SK-N-SH treated with all-trans-retinoic acid at 6 μM for 48 hours (cell line): ENCODE data around the gene GPR34.

Experiments used
- ATAC-seq: fragments of 200-7000 bp; cut with Tn5 transposase; 3 replicates; pipeline ENCODE4 v1.9.1; 2020; ENCODE audit warnings: mild to moderate bottlenecking, moderate library complexity
- ARNTL ChIP-seq: fragments of 450-650 bp; formaldehyde crosslinking; IDR thresholded peaks from 2 replicates; pipeline ENCODE4 v1.5.0; 2020; ENCODE audit warnings: low read depth, mild to moderate bottlenecking, moderate library complexity, borderline replicate concordance
- CSDC2 ChIP-seq: fragments of 250-450 bp; sonication (Bioruptor Pico); IDR thresholded peaks from 2 replicates; pipeline ENCODE4 v1.5.0; 2020; ENCODE audit warnings: mild to moderate bottlenecking, moderate library complexity
- ESRRG ChIP-seq: fragments of 250-450 bp; sonication (Bioruptor Pico); IDR thresholded peaks from 2 replicates; pipeline ENCODE4 v1.6.1; 2021; ENCODE audit warnings: mild to moderate bottlenecking
- GLIS3 ChIP-seq: fragments of 250-450 bp; sonication (Bioruptor Pico); IDR thresholded peaks from 2 replicates; pipeline ENCODE4 v1.5.0; 2020; ENCODE audit warnings: mild to moderate bottlenecking, moderate library complexity
- ISL1 ChIP-seq: fragments of 250-450 bp; sonication (Bioruptor Pico); IDR thresholded peaks from 2 replicates; pipeline ENCODE4 v2.1.2; 2022; ENCODE audit warnings: mild to moderate bottlenecking, moderate library complexity
- OSR1 ChIP-seq: fragments of 250-450 bp; sonication (Bioruptor Pico); IDR thresholded peaks from 2 replicates; pipeline ENCODE4 v1.8.0; 2022; ENCODE audit warnings: moderate library complexity, mild to moderate bottlenecking, inconsistent platforms
- PPARA ChIP-seq: fragments of 250-450 bp; sonication (Bioruptor Pico); IDR thresholded peaks from 2 replicates; pipeline ENCODE4 v1.5.0; 2020; ENCODE audit warnings: mild to moderate bottlenecking, borderline replicate concordance
- RARB ChIP-seq: fragments of 250-450 bp; sonication (Bioruptor Pico); IDR thresholded peaks from 2 replicates; pipeline ENCODE4 v1.8.0; 2021; ENCODE audit warnings: mild to moderate bottlenecking, moderate library complexity
- SNAI2 ChIP-seq: fragments of 250-450 bp; sonication (Bioruptor Pico); IDR thresholded peaks from 2 replicates; pipeline ENCODE4 v1.5.0; 2020; ENCODE audit warnings: mild to moderate bottlenecking, moderate library complexity
- TCF4 ChIP-seq: fragments of 250-450 bp; sonication (Bioruptor Pico); IDR thresholded peaks from 2 replicates; pipeline ENCODE4 v1.8.0; 2021; ENCODE audit warnings: mild to moderate bottlenecking, moderate library complexity, borderline replicate concordance
- TOX ChIP-seq: fragments of 250-450 bp; sonication (Bioruptor Pico); IDR thresholded peaks from 2 replicates; pipeline ENCODE4 v1.8.0; 2021; ENCODE audit warnings: mild to moderate bottlenecking, moderate library complexity, borderline replicate concordance
- ZC3H10 ChIP-seq: fragments of 250-450 bp; sonication (Bioruptor Pico); IDR thresholded peaks from 2 replicates; pipeline ENCODE4 v1.5.1; 2021; ENCODE audit warnings: mild to moderate bottlenecking, moderate library complexity
- ZFP3 ChIP-seq: fragments of 250-450 bp; sonication (Bioruptor Pico); IDR thresholded peaks from 2 replicates; pipeline ENCODE4 v1.5.0; 2020; ENCODE audit warnings: mild to moderate bottlenecking, moderate library complexity
- ZFP30 ChIP-seq: fragments of 450-650 bp; formaldehyde crosslinking; IDR thresholded peaks from 2 replicates; pipeline ENCODE4 v1.5.0; 2022; ENCODE audit warnings: mild to moderate bottlenecking, moderate library complexity
- ZNF565 ChIP-seq: fragments of 450-650 bp; formaldehyde crosslinking; conservative IDR thresholded peaks from 2 replicates; pipeline ENCODE4 v1.5.0; 2020; ENCODE audit warnings: low read depth, mild to moderate bottlenecking, moderate library complexity
- ZNF70 ChIP-seq: fragments of 450-650 bp; formaldehyde crosslinking; IDR thresholded peaks from 2 replicates; pipeline ENCODE4 v1.5.0; 2020; ENCODE audit warnings: mild to moderate bottlenecking, moderate library complexity
- TF ChIP-seq, protein P1 (sequence below): fragments of 250-450 bp; sonication (Bioruptor Pico); IDR thresholded peaks from 2 replicates; pipeline ENCODE4 v1.5.1; 2020; ENCODE audit warnings: low read depth, mild to moderate bottlenecking, moderate library complexity
- TF ChIP-seq, protein P2 (sequence below): fragments of 250-450 bp; sonication (Bioruptor Pico); IDR thresholded peaks from 2 replicates; pipeline ENCODE4 v1.8.0; 2021; ENCODE audit warnings: low read depth, mild to moderate bottlenecking, moderate library complexity, borderline replicate concordance
- TF ChIP-seq, protein P3 (sequence below): fragments of 250-450 bp; sonication (Bioruptor Pico); IDR thresholded peaks from 2 replicates; pipeline ENCODE4 v1.5.1; 2021; ENCODE audit warnings: mild to moderate bottlenecking, moderate library complexity
- TF ChIP-seq, protein P4 (sequence below): fragments of 250-450 bp; sonication (Bioruptor Pico); IDR thresholded peaks from 2 replicates; pipeline ENCODE4 v1.5.0; 2020; ENCODE audit warnings: mild to moderate bottlenecking, moderate library complexity

GPR34 gene

DNA sequence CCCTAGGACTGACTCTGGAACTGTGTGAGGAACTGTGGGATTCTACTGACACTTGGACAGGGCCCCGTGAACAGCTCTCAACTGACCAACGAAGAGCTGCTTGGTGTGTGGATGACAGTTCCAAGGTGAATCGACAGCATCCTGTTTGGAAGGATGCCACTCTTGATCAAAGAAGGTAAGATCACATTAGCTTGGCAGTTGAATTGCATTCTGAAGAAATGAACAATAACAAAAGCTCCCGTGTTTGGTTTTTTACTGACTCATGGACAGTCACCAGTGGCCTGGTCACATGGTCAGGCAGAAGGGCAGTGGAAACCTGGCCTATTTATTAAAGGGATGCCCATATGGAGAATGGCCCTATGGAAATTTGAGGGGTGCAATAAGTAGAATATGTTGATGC, 33.1 kb upstream of the GPR34 start:
- no peak for ATAC-seq
- TF ChIP-seq ZFP30 (CRISPR knock-in tag) = no peak
- no peak for TF ChIP-seq SNAI2
- TF ChIP-seq, protein P1, sequence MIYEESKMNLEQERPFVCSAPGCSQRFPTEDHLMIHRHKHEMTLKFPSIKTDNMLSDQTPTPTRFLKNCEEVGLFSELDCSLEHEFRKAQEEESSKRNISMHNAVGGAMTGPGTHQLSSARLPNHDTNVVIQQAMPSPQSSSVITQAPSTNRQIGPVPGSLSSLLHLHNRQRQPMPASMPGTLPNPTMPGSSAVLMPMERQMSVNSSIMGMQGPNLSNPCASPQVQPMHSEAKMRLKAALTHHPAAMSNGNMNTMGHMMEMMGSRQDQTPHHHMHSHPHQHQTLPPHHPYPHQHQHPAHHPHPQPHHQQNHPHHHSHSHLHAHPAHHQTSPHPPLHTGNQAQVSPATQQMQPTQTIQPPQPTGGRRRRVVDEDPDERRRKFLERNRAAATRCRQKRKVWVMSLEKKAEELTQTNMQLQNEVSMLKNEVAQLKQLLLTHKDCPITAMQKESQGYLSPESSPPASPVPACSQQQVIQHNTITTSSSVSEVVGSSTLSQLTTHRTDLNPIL (CRISPR knock-in tag) = no peak
- TF ChIP-seq ISL1 (CRISPR knock-in tag) = no peak
- TF ChIP-seq GLIS3 = no peak
- no peak for TF ChIP-seq PPARA

DNA sequence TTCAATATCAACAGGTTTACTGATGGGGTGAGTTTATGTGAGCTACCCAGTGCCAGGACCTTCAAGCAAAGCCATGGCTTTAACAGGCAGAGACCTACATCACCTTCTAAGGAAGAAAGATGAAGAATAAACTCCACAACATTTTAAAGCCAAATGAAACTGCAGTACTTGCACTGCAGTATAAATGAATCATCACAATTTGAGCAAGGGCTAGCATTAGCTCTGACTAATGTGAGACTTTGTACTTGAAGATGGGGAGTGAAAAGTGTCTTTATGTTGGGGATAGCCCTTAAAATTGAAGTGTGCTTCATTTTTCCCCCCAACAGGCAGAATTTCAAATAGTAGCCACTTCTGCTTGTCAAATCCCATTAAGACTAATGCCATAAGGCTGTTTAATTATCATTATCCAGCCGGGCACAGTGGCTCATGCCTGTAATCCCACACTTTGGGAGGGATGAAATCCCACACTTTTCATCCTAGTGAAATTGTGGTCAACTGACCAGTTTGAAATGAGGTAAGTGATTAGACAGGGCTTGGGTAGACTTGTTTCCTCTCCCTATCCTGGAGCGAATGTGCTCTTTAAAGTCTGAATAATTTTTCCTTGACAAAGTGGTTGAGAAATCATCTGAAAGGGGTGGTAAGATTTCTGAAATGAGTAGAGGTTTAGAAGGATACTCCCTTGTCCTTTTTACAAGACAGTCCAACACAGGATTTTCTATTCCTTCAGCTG, 27.2 kb upstream of the GPR34 start:
- TF ChIP-seq SNAI2 (no peak), ZNF70 (CRISPR knock-in tag) (no peak), ZNF565 (no peak), TCF4 (CRISPR knock-in tag) (no peak), CSDC2 (CRISPR knock-in tag) (no peak), ZC3H10 (CRISPR knock-in tag) (no peak), RARB (CRISPR knock-in tag) (no peak), TOX (no peak), GLIS3 (no peak), ZFP3 (CRISPR knock-in tag) (no peak), ISL1 (CRISPR knock-in tag) (no peak), PPARA (no peak), ESRRG (CRISPR knock-in tag) (no peak), OSR1 (no peak), ARNTL (CRISPR knock-in tag) (no peak)
- TF ChIP-seq, protein P2, sequence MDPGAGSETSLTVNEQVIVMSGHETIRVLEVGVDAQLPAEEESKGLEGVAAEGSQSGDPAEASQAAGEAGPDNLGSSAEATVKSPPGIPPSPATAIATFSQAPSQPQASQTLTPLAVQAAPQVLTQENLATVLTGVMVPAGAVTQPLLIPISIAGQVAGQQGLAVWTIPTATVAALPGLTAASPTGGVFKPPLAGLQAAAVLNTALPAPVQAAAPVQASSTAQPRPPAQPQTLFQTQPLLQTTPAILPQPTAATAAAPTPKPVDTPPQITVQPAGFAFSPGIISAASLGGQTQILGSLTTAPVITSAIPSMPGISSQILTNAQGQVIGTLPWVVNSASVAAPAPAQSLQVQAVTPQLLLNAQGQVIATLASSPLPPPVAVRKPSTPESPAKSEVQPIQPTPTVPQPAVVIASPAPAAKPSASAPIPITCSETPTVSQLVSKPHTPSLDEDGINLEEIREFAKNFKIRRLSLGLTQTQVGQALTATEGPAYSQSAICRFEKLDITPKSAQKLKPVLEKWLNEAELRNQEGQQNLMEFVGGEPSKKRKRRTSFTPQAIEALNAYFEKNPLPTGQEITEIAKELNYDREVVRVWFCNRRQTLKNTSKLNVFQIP (CRISPR knock-in tag) = no peak
- TF ChIP-seq, protein P3, sequence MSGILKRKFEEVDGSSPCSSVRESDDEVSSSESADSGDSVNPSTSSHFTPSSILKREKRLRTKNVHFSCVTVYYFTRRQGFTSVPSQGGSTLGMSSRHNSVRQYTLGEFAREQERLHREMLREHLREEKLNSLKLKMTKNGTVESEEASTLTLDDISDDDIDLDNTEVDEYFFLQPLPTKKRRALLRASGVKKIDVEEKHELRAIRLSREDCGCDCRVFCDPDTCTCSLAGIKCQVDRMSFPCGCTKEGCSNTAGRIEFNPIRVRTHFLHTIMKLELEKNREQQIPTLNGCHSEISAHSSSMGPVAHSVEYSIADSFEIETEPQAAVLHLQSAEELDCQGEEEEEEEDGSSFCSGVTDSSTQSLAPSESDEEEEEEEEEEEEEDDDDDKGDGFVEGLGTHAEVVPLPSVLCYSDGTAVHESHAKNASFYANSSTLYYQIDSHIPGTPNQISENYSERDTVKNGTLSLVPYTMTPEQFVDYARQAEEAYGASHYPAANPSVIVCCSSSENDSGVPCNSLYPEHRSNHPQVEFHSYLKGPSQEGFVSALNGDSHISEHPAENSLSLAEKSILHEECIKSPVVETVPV = no peak
- TF ChIP-seq, protein P4, sequence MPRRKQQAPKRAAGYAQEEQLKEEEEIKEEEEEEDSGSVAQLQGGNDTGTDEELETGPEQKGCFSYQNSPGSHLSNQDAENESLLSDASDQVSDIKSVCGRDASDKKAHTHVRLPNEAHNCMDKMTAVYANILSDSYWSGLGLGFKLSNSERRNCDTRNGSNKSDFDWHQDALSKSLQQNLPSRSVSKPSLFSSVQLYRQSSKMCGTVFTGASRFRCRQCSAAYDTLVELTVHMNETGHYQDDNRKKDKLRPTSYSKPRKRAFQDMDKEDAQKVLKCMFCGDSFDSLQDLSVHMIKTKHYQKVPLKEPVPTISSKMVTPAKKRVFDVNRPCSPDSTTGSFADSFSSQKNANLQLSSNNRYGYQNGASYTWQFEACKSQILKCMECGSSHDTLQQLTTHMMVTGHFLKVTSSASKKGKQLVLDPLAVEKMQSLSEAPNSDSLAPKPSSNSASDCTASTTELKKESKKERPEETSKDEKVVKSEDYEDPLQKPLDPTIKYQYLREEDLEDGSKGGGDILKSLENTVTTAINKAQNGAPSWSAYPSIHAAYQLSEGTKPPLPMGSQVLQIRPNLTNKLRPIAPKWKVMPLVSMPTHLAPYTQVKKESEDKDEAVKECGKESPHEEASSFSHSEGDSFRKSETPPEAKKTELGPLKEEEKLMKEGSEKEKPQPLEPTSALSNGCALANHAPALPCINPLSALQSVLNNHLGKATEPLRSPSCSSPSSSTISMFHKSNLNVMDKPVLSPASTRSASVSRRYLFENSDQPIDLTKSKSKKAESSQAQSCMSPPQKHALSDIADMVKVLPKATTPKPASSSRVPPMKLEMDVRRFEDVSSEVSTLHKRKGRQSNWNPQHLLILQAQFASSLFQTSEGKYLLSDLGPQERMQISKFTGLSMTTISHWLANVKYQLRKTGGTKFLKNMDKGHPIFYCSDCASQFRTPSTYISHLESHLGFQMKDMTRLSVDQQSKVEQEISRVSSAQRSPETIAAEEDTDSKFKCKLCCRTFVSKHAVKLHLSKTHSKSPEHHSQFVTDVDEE (CRISPR knock-in tag) = no peak
- TF ChIP-seq, all 23 proteins: peak for 0
- ATAC-seq = peak; percentile 47

DNA sequence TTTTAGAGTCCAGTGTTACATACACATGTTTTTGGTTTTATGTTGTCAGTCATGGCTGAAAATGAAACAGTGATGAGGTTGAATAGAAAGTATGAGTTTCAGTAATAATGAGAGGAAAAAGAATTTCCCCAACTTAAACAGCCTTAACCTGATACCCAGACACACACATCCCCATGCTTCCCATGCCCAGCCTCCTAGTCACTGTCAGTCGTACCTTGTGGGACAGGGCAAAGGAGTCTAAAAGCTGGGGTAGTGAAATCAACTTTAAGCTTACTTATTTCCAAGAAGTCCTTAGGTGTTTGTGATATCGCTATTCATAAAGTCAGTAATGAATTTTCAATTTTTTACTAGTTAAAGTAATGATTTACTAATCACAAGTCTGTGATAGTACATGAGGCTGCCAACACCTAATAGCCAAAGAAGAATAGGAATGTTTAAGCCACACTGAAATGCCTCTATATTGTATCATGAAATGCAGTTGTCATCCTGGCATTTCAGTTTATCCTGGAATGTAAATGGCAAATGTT, 24.3 kb upstream of the GPR34 start:
- ATAC-seq = no peak
- TF ChIP-seq TOX = no peak
- TF ChIP-seq ESRRG (CRISPR knock-in tag) = no peak
- TF ChIP-seq TCF4 (CRISPR knock-in tag) = no peak
- TF ChIP-seq RARB (CRISPR knock-in tag) = no peak
- TF ChIP-seq, protein P2 (CRISPR knock-in tag) = no peak
